ENCODE data around the gene TLE3.

TLE3 gene

GRCh38 chr15:70067681-70068080, 30.0 kb downstream of the TLE3 start:
- Histone ChIP-seq H3K9me3 (ENCODE audit: control insufficient read depth, insufficient read depth, low read length) (no peaks in the 10 kb centered on the region), H3K4me1 (ENCODE audit: control insufficient read depth, insufficient read depth, low read length) (no peaks in the 10 kb centered on the region), H3K36me3 (ENCODE audit: control insufficient read depth, insufficient read depth, low read length) (peaks cover 91% of the 10 kb centered on the region), H3K9ac (ENCODE audit: low read depth, low read length) (no peak overlapping the region), H3K4me3 (ENCODE audit: low read depth, low read length) (no peak overlapping the region), H3K27ac (ENCODE audit: low read depth, low read length) (no peak overlapping the region), H3K27me3 (ENCODE audit: control insufficient read depth, insufficient read depth, low read length) (no peaks in the 10 kb centered on the region)

DNA sequence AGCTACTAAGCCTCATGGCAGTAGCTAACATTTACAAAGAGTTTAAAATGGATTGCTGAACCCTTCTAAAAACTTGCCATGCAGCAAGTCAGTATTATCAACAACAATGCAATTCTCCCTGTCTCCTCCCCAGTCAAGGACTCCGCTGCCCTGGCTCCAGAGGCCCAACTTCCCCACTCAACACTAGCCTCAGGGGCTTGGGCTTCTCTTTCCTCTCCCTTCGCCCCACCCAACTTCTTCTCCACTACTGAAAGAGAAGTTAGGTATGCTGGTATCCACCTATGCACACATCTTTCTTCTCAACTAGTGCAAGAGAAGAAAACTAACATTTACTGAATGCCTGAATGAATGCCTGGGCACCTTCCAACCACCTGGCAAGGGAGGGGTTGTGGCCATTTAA, 30.7 kb downstream of the TLE3 start:
- Histone ChIP-seq H3K27me3 (ENCODE audit: control insufficient read depth, insufficient read depth, low read length) (no peaks in the 10 kb centered on the region), H3K9ac (ENCODE audit: low read depth, low read length) (no peak overlapping the region), H3K9me3 (ENCODE audit: control insufficient read depth, insufficient read depth, low read length) (no peaks in the 10 kb centered on the region), H3K36me3 (ENCODE audit: control insufficient read depth, insufficient read depth, low read length) (peaks cover 91% of the 10 kb centered on the region), H3K27ac (ENCODE audit: low read depth, low read length) (no peak overlapping the region), H3K4me3 (ENCODE audit: low read depth, low read length) (no peak overlapping the region), H3K4me1 (ENCODE audit: control insufficient read depth, insufficient read depth, low read length) (no peaks in the 10 kb centered on the region)

DNA sequence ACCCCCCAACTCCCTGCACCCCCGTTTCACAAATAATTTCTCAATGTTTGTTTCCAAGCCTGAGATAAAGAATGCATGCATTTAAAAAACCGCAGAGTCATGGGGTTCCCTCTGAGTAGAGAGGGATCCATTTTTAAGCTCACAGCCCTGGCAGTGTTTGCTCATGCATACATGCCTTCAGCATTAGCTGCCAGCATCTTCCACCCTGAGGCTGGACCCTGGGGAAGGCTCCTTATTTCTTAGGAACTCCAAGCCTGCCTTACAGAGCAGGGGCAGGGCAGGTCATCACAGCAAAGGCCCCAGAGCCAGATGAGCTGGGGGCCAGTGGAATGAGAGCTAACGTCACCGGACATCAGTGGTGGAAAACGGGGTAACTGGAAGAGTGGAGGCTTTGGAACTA, 31.3 kb downstream of the TLE3 start:
- Histone ChIP-seq H3K36me3 (ENCODE audit: control insufficient read depth, insufficient read depth, low read length) (peaks cover 91% of the 10 kb centered on the region), H3K9me3 (ENCODE audit: control insufficient read depth, insufficient read depth, low read length) (no peaks in the 10 kb centered on the region), H3K27me3 (ENCODE audit: control insufficient read depth, insufficient read depth, low read length) (no peaks in the 10 kb centered on the region), H3K27ac (ENCODE audit: low read depth, low read length) (no peak overlapping the region), H3K4me3 (ENCODE audit: low read depth, low read length) (no peak overlapping the region), H3K9ac (ENCODE audit: low read depth, low read length) (no peak overlapping the region), H3K4me1 (ENCODE audit: control insufficient read depth, insufficient read depth, low read length) (no peaks in the 10 kb centered on the region)

DNA sequence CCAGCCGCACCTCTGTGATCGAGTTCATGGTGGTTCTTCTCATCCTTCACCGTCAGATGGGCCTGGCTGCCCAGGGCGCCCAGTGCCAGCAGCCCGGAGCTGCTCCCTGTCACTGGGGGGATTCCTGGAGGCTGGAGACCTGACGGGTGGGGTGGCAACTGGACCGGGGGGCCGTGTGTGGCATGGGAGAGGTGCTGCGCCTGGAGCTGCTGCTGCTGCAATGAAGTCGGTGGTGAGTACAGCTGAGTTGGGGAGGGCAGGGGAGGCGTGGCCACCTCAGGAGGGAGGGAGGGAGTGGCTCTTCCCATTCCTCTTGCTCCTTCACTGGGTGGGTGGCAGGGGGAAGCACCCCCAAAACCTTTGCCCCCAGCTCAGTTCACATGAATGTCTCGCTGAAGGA, 31.7 kb downstream of the TLE3 start:
- no peak overlapping the region for H3K4me3 ChIP-seq (ENCODE audit: low read depth, low read length)
- peaks cover 91% of the 10 kb centered on the region for H3K36me3 ChIP-seq (ENCODE audit: control insufficient read depth, insufficient read depth, low read length)
- H3K9me3 ChIP-seq (ENCODE audit: control insufficient read depth, insufficient read depth, low read length), result no peaks in the 10 kb centered on the region
- H3K27ac ChIP-seq (ENCODE audit: low read depth, low read length), result no peak overlapping the region
- no peak overlapping the region for H3K9ac ChIP-seq (ENCODE audit: low read depth, low read length)
- H3K27me3 ChIP-seq (ENCODE audit: control insufficient read depth, insufficient read depth, low read length), result no peaks in the 10 kb centered on the region
- H3K4me1 ChIP-seq (ENCODE audit: control insufficient read depth, insufficient read depth, low read length), result no peaks in the 10 kb centered on the region

- Histone ChIP-seq H3K4me3 (ENCODE audit: low read depth, low read length) (no peak overlapping the region), H3K9ac (ENCODE audit: low read depth, low read length) (no peak overlapping the region), H3K9me3 (ENCODE audit: control insufficient read depth, insufficient read depth, low read length) (no peaks in the 10 kb centered on the region), H3K27ac (ENCODE audit: low read depth, low read length) (no peak overlapping the region), H3K4me1 (ENCODE audit: control insufficient read depth, insufficient read depth, low read length) (no peaks in the 10 kb centered on the region), H3K36me3 (ENCODE audit: control insufficient read depth, insufficient read depth, low read length) (peaks cover 91% of the 10 kb centered on the region), H3K27me3 (ENCODE audit: control insufficient read depth, insufficient read depth, low read length) (no peaks in the 10 kb centered on the region)
Observed at GRCh38 chr15:70065006-70065722, 32.6 kb downstream of the TLE3 start.

- Histone ChIP-seq H3K9me3 (ENCODE audit: control insufficient read depth, insufficient read depth, low read length) (no peaks in the 10 kb centered on the region), H3K36me3 (ENCODE audit: control insufficient read depth, insufficient read depth, low read length) (peaks cover 91% of the 10 kb centered on the region), H3K27me3 (ENCODE audit: control insufficient read depth, insufficient read depth, low read length) (no peaks in the 10 kb centered on the region), H3K4me1 (ENCODE audit: control insufficient read depth, insufficient read depth, low read length) (no peaks in the 10 kb centered on the region), H3K27ac (ENCODE audit: low read depth, low read length) (no peak overlapping the region), H3K9ac (ENCODE audit: low read depth, low read length) (no peak overlapping the region), H3K4me3 (ENCODE audit: low read depth, low read length) (no peak overlapping the region)
Observed at GRCh38 chr15:70064441-70064840, 33.3 kb downstream of the TLE3 start.

- Histone ChIP-seq H3K27ac (ENCODE audit: low read depth, low read length) (no peak overlapping the region), H3K9me3 (ENCODE audit: control insufficient read depth, insufficient read depth, low read length) (no peaks in the 10 kb centered on the region), H3K4me1 (ENCODE audit: control insufficient read depth, insufficient read depth, low read length) (no peaks in the 10 kb centered on the region), H3K4me3 (ENCODE audit: low read depth, low read length) (no peak overlapping the region), H3K9ac (ENCODE audit: low read depth, low read length) (no peak overlapping the region), H3K36me3 (ENCODE audit: control insufficient read depth, insufficient read depth, low read length) (peaks cover 91% of the 10 kb centered on the region), H3K27me3 (ENCODE audit: control insufficient read depth, insufficient read depth, low read length) (no peaks in the 10 kb centered on the region)
Observed at GRCh38 chr15:70063980-70064379, 33.7 kb downstream of the TLE3 start.

GRCh38 chr15:70063261-70063925, 34.3 kb downstream of the TLE3 start:
- Histone ChIP-seq H3K4me1 (ENCODE audit: control insufficient read depth, insufficient read depth, low read length) (no peaks in the 10 kb centered on the region), H3K4me3 (ENCODE audit: low read depth, low read length) (no peak overlapping the region), H3K27ac (ENCODE audit: low read depth, low read length) (no peak overlapping the region), H3K9me3 (ENCODE audit: control insufficient read depth, insufficient read depth, low read length) (no peaks in the 10 kb centered on the region), H3K9ac (ENCODE audit: low read depth, low read length) (no peak overlapping the region), H3K36me3 (ENCODE audit: control insufficient read depth, insufficient read depth, low read length) (peaks cover 91% of the 10 kb centered on the region), H3K27me3 (ENCODE audit: control insufficient read depth, insufficient read depth, low read length) (no peaks in the 10 kb centered on the region)

GRCh38 chr15:70062321-70062956, 35.3 kb downstream of the TLE3 start:
- Histone ChIP-seq H3K9me3 (ENCODE audit: control insufficient read depth, insufficient read depth, low read length) (no peaks in the 10 kb centered on the region), H3K9ac (ENCODE audit: low read depth, low read length) (no peak overlapping the region), H3K27me3 (ENCODE audit: control insufficient read depth, insufficient read depth, low read length) (no peaks in the 10 kb centered on the region), H3K27ac (ENCODE audit: low read depth, low read length) (no peak overlapping the region), H3K4me3 (ENCODE audit: low read depth, low read length) (no peak overlapping the region), H3K4me1 (ENCODE audit: control insufficient read depth, insufficient read depth, low read length) (no peaks in the 10 kb centered on the region), H3K36me3 (ENCODE audit: control insufficient read depth, insufficient read depth, low read length) (peaks cover 98% of the 10 kb centered on the region)

DNA sequence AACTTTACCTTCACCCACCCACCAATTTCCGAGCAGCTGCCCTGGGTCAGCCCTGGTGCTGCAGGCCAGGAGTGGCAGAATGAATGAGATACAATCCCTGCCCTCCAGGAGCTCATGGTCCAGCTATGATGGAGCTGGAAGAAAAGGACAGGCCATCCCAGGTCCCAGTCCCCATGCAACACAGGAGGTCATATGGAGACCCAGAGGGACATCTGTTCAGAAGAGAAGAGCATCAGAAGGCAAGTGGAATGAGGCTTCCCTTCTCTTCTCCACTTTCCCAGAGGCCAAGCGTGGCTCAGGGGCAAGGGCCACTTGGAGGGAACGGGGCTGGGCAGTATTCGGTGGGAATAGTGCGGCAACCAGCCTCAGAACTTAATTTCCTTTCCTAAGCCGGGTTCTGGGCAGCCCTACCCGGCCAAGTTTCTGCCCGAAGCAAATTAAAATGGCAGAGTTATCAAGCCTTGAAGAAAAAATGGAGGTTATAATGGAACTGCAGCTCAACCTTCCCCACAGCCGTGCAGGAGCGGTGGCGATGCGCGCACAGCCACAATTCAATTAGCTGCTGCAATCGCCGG, 35.9 kb downstream of the TLE3 start:
- Histone ChIP-seq H3K27me3 (ENCODE audit: control insufficient read depth, insufficient read depth, low read length) (no peaks in the 10 kb centered on the region), H3K9ac (ENCODE audit: low read depth, low read length) (no peak overlapping the region), H3K27ac (ENCODE audit: low read depth, low read length) (no peak overlapping the region), H3K9me3 (ENCODE audit: control insufficient read depth, insufficient read depth, low read length) (no peaks in the 10 kb centered on the region), H3K36me3 (ENCODE audit: control insufficient read depth, insufficient read depth, low read length) (peaks cover 97% of the 10 kb centered on the region), H3K4me3 (ENCODE audit: low read depth, low read length) (no peak overlapping the region), H3K4me1 (ENCODE audit: control insufficient read depth, insufficient read depth, low read length) (no peaks in the 10 kb centered on the region)

- H3K4me1 ChIP-seq (ENCODE audit: control insufficient read depth, insufficient read depth, low read length), result no peaks in the 10 kb centered on the region
- no peaks in the 10 kb centered on the region for H3K9me3 ChIP-seq (ENCODE audit: control insufficient read depth, insufficient read depth, low read length)
- H3K9ac ChIP-seq (ENCODE audit: low read depth, low read length), result no peak overlapping the region
- no peak overlapping the region for H3K4me3 ChIP-seq (ENCODE audit: low read depth, low read length)
- H3K27ac ChIP-seq (ENCODE audit: low read depth, low read length), result no peak overlapping the region
- no peaks in the 10 kb centered on the region for H3K27me3 ChIP-seq (ENCODE audit: control insufficient read depth, insufficient read depth, low read length)
- H3K36me3 ChIP-seq (ENCODE audit: control insufficient read depth, insufficient read depth, low read length), result peaks cover 96% of the 10 kb centered on the region
Observed at GRCh38 chr15:70060993-70061305, 36.8 kb downstream of the TLE3 start.

Data from HUES48 (cell line).